Gastroesophageal sphincter (tissue), 4 donors: Measurements from ENCODE around the gene LTBR. TPM values are rescaled to one million over a fixed set of nuclear protein-coding genes. Genes with fewer than 3 reads are reported as not detected.
A peak's percentile ranks its signal among the peaks of the same experiment; 100 is the strongest.
"Not testable (repeated sequence)": the region's sequence is repeated elsewhere in the genome, so short reads cannot be mapped to it uniquely, and the experiment has no call there.

Experiments used
- ATAC-seq: fragments of 150-250 bp; one replicate; pipeline ENCODE4 v1.9.1; 2016; ENCODE audit warnings: mild to moderate bottlenecking, moderate library complexity
- H3K27ac ChIP-seq, 4 donors: fragments of 200-600 bp; sonication (generic) in 3 of 4; 1 replicate in 3 of 4; 2 replicates in 1 of 4; pipeline ENCODE4 v1.5.1; 2016 to 2019
- H3K27me3 ChIP-seq: fragments of 200-600 bp; sonication (generic); one replicate; pipeline ENCODE4 v1.5.1; 2019
- H3K36me3 ChIP-seq, 2 donors: fragments of 200-600 bp; sonication (generic); one replicate each; pipeline ENCODE4 v1.5.1; 2019; ENCODE audit warnings: control low read depth in 1 of 2
- H3K4me1 ChIP-seq, 3 donors: fragments of 200-600 bp; sonication (generic); 1 replicate in 2 of 3; 2 replicates in 1 of 3; pipeline ENCODE4 v1.5.1; 2016 to 2019; ENCODE audit warnings: control low read depth in 2 of 3
- H3K4me3 ChIP-seq, 2 donors: fragments of 200-600 bp; sonication (generic); one replicate each; pipeline ENCODE4 v1.5.1; 2019; ENCODE audit warnings: mild to moderate bottlenecking in 1 of 2, moderate library complexity in 1 of 2
- H3K9me3 ChIP-seq, 3 donors: fragments of 200-600 bp; sonication (generic); one replicate each; pipeline ENCODE4 v1.5.1; 2017 to 2019; ENCODE audit warnings: control low read depth in 2 of 3
- EP300 ChIP-seq: sonication (generic); formaldehyde crosslinking; IDR thresholded peaks from one replicate; pipeline ENCODE4 v1.6.1; 2017; ENCODE audit warnings: antibody characterized with exemption, mild to moderate bottlenecking
- POLR2A ChIP-seq, 2 donors: fragments of 450-650 bp; IDR thresholded peaks; one replicate each; pipeline ENCODE4 v1.6.1; 2017; ENCODE audit warnings: antibody characterized with exemption in 2 of 2, mild to moderate bottlenecking in 2 of 2, moderate library complexity in 1 of 2
- POLR2AphosphoS5 ChIP-seq: sonication (generic); formaldehyde crosslinking; IDR thresholded peaks from one replicate; pipeline ENCODE4 v1.6.1; 2017; ENCODE audit warnings: antibody characterized with exemption
- WGBS, 2 donors: methylation state at CpG; one replicate each; pipeline ENCODE4 v1.1.5; 2018; ENCODE audit warnings: low coverage in 1 of 2; 5-methylcytosine and 5-hydroxymethylcytosine counted together
- total RNA-seq, 4 donors: library from RNA; depleted of rRNA; stranded (reverse); fragments of >200 nt; gene quantifications; one replicate each; pipeline ENCODE4 v1.1.0, GENCODE V29; 2016
- TF ChIP-seq, protein P1 (sequence below), 4 experiments: fragments of 200-600 bp in 2 of 4; fragments of 450-650 bp in 2 of 4; sonication (generic) in 1 of 4; IDR thresholded peaks; one replicate each; pipeline ENCODE4 v1.5.1; 2017 to 2019; ENCODE audit warnings: antibody characterized with exemption in 4 of 4, mild to moderate bottlenecking in 2 of 4, moderate library complexity in 2 of 4

LTBR gene
- total RNA-seq, 4 donors from 2014 or later = 86.5 to 139 (median 119) TPM

DNA sequence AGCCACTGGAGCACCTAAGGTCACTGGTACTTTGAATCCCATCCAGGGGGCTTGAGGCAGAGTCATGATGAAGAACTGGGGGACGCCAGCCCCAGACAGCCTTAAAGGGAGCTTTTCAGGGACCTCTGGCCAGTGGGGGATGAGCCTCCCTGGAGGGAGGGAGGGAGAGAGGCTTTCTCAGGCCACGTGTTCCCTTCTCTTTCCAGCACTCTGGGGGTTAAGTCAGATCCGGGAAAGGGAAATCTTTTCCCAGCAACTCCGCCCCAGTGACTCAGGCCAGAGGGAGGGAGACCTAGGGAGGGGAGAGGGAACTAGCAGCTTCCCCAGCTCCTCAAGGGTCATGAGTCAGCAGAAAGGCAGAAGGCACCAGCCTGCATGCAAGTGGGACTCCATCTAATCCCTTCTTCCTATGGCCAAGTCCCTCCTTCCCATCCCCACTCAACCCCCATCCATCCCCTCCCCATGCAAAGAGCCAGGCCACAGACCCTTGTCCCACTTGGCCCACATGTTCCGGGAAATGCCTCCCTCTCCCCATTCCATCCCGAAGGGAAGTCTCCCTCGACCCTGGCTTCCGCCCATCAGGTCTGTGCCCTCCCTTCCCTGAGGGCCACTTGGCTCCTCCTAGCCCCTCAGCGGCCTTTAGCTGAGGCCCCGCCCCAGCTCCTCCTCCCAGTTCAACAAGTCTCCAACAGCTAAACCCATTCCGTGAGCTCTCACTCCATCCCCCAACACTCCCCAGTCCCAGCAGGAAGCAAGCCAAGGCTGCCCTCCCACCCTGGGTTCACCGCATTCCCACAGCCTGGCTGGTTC is 47.7 kb upstream of the LTBR start:
- Histone ChIP-seq H3K9me3 (no peaks in the 10 kb centered on the region), H3K4me3 (peak overlapping the region; percentile 32 to 93), H3K36me3 (peaks cover 0 to 35% of the 10 kb centered on the region in 2 donors), H3K4me1 (peaks cover 8 to 88% (median 50%) of the 10 kb centered on the region in 3 donors), H3K27me3 (no peaks in the 10 kb centered on the region), H3K27ac (peak overlapping the region; percentile 95 to 98 (median 97))
- WGBS, 2 donors = 0 to 1% methylated on average over 5 to 10 of the region's 12 CpGs
- peak; percentile 91 for ATAC-seq
- TF ChIP-seq EP300 = no peak
- TF ChIP-seq, protein P1, sequence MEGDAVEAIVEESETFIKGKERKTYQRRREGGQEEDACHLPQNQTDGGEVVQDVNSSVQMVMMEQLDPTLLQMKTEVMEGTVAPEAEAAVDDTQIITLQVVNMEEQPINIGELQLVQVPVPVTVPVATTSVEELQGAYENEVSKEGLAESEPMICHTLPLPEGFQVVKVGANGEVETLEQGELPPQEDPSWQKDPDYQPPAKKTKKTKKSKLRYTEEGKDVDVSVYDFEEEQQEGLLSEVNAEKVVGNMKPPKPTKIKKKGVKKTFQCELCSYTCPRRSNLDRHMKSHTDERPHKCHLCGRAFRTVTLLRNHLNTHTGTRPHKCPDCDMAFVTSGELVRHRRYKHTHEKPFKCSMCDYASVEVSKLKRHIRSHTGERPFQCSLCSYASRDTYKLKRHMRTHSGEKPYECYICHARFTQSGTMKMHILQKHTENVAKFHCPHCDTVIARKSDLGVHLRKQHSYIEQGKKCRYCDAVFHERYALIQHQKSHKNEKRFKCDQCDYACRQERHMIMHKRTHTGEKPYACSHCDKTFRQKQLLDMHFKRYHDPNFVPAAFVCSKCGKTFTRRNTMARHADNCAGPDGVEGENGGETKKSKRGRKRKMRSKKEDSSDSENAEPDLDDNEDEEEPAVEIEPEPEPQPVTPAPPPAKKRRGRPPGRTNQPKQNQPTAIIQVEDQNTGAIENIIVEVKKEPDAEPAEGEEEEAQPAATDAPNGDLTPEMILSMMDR (IDR thresholded peaks at IDR 0.05) = no peak
- TF ChIP-seq POLR2AphosphoS5 = peak; percentile 97
- TF ChIP-seq POLR2A (IDR thresholded peaks at IDR 0.05) = peak in 1 of 2 donors; percentile 35

DNA sequence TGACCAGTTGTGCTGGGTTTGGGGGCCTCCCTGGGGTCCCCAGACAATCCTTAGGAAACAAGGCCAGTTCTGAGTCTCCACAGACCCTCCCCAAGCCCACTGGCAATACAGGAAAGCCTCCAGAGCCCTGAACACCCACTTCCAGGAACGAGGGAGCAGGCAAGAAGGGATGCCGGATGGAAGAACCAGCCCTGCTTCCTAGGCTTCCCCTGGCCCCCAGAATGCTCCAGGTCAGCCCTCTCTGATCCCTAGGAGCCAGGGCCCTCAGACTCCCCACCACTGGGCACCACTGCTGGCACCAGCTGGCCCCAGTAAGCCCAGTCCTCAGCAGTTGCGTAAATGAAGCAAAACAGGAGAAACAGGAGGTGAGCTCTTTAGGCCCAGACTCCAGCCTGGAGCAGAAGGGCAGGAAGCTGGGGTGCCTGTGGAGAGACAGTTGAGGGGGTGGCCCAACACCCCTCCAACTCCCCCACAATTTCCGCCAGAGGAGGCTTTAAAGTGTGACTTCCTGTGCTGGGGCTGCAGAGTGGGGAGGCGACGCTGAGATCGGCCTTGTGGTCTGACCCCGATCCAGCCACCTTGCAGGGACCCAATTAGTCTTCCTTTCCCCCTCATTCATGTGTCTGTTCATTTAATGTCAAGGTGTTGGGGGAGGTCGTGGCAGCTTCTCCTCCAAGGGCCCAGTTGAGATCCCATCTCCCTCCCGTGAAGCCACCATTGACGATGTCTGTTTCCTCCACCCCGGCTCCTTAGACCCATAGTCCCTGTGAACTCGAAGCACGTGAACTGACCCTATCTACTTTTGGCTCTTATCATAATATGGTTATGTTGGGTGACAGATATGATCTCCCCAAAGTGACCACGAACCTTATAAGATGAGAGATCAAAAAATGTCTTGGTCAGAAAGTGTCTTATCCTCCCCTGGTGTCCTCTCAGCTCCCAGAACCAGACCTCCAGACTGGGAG is 46.8 kb upstream of the LTBR start:
- no peaks in the 10 kb centered on the region for H3K9me3 ChIP-seq
- H3K27me3 ChIP-seq = no peaks in the 10 kb centered on the region
- peaks cover 0 to 26% of the 10 kb centered on the region in 2 donors for H3K36me3 ChIP-seq
- H3K4me3 ChIP-seq = peak overlapping the region; percentile 17 to 93
- 17 to 55% methylated on average over 7 to 8 of the region's 15 CpGs for whole genome bisulfite sequencing, 2 donors
- peak overlapping the region; percentile 95 to 98 (median 97) for H3K27ac ChIP-seq
- TF ChIP-seq, protein P1 (IDR thresholded peaks at IDR 0.05) = no peak
- peak; percentile 6 to 24 for TF ChIP-seq POLR2A (IDR thresholded peaks at IDR 0.05)
- peaks cover 8 to 82% (median 48%) of the 10 kb centered on the region in 3 donors for H3K4me1 ChIP-seq
- no peak for ATAC-seq

DNA sequence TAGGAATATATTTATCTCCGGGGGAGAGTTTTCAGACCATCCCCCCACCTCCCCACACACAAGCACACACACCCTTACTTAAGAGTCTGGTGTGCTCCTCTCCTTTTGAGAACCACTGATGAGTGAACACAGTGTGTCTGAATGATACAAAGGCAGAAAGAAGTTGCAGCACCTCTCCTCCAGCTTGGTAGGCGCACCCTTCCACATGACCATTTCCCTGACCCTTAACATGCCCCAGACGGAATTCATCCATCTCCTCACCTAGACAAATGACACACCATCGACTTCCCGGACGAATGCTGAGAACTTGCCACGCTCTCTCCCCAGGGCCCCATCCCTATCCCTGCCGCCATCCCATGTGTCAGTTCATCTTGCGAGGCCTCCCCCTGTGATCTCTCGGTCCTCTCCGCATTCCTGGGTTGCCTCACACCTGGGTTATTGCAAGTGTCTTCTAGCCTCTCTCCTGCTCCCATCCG is 46.0 kb upstream of the LTBR start:
- Histone ChIP-seq H3K4me1 (peaks cover 11 to 82% (median 52%) of the 10 kb centered on the region in 3 donors), H3K9me3 (no peaks in the 10 kb centered on the region), H3K4me3 (peak overlapping the region in 1 of 2 donors; percentile 93), H3K36me3 (peaks cover 0 to 18% of the 10 kb centered on the region in 2 donors), H3K27ac (peak overlapping the region; percentile 95 to 98 (median 97)), H3K27me3 (no peaks in the 10 kb centered on the region)
- TF ChIP-seq POLR2AphosphoS5 = peak; percentile 81
- no peak for TF ChIP-seq EP300
- ATAC-seq = no peak
- WGBS, 2 donors = 22 to 31% methylated on average over 7 to 12 of the region's 12 CpGs

DNA sequence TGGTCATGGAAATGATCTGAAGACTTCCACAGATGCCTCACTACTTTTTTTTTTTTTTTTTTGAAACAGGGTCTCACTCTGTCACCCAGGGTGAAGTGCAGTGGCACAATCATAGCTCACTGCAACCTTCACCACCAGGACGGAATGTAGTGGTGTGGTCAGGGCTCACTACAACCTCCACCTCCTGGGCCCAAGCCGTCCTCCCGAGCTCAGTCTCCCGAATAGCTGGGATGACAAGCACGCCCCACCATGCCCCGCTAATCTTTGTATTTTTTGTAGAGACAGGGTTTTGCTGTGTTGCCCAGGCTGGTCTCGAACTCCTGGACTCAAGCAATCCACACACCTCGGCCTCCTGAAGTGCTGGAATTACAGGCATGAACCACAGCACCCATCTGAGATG is 45.4 kb upstream of the LTBR start:
- peak overlapping the region in 1 of 2 donors; percentile 93 for H3K4me3 ChIP-seq

DNA sequence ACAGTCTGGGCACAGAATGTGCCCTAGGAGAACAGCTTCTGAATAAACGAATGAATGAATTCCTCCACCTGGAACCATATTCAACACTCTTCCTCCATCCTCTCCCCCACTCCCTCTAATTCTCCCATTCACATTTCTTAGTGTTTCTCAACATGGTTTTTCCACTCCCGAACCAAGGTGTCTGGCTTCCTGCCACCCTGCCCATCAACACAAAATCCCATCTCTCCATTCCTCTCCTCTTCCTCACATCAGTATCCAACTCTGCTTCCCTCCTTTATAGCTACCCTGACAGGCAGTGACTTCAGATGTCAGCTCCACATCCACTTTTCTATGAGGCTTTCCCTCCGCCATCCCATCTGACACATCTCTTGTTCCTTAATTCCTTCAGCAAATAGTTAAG is 45.0 kb upstream of the LTBR start:
- no peaks in the 10 kb centered on the region for H3K27me3 ChIP-seq
- H3K4me1 ChIP-seq = peaks cover 11 to 82% (median 50%) of the 10 kb centered on the region in 3 donors
- no peak for ATAC-seq
- peak overlapping the region; percentile 96 to 98 (median 97) for H3K27ac ChIP-seq
- WGBS, 2 donors = 8 to 19% methylated on average over 3 of the region's 3 CpGs
- TF ChIP-seq EP300 (no peak), POLR2A (IDR thresholded peaks at IDR 0.05) (no peak), POLR2AphosphoS5 (no peak)
- TF ChIP-seq, protein P1 (IDR thresholded peaks at IDR 0.05) = no peak
- peak overlapping the region; percentile 80 to 93 for H3K4me3 ChIP-seq
- no peaks in the 10 kb centered on the region for H3K9me3 ChIP-seq
- peaks cover 0 to 8% of the 10 kb centered on the region in 2 donors for H3K36me3 ChIP-seq

More for the DNA sequence above, 45.4 kb upstream of the LTBR start:
- ATAC-seq, H3K27me3 ChIP-seq, H3K9me3 ChIP-seq: not testable (repeated sequence)
- Histone ChIP-seq H3K27ac (peak overlapping the region; percentile 95 to 98 (median 97)), H3K36me3 (peaks cover 0 to 13% of the 10 kb centered on the region in 2 donors), H3K4me1 (peaks cover 11 to 82% (median 52%) of the 10 kb centered on the region in 3 donors)
- 21% methylated on average over 2 of the region's 8 CpGs; no CpG with 5 or more reads in 1 of the 2 donors for WGBS, 2 donors
